T47D (cell line): ENCODE data around the gene UBAC2.

Experiments used
- DNase-seq, 2 experiments: peaks; one replicate each; pipeline versions ENCODE4 v3.0.0 to v3.0.0-alpha.2; 2011 to 2012; ENCODE audit warnings: low read depth in 1 of 2, low spot score in 1 of 2
- JUND ChIP-seq: IDR thresholded peaks from 2 replicates; pipeline ENCODE4 v1.6.1; 2012; ENCODE audit warnings: low read depth
- in situ Hi-C: cut with HindIII; loops from 2 replicates; pipeline ENCODE4 v1.10.0; 2016; ENCODE audit warnings: low sequenced_read_pairs, low pct_unique_long_range_greater_than_20kb

Gene UBAC2

GRCh38 chr13:99415851-99416331, 215.2 kb downstream of the UBAC2 start:
- in situ Hi-C loops, result no loop called here

DNA sequence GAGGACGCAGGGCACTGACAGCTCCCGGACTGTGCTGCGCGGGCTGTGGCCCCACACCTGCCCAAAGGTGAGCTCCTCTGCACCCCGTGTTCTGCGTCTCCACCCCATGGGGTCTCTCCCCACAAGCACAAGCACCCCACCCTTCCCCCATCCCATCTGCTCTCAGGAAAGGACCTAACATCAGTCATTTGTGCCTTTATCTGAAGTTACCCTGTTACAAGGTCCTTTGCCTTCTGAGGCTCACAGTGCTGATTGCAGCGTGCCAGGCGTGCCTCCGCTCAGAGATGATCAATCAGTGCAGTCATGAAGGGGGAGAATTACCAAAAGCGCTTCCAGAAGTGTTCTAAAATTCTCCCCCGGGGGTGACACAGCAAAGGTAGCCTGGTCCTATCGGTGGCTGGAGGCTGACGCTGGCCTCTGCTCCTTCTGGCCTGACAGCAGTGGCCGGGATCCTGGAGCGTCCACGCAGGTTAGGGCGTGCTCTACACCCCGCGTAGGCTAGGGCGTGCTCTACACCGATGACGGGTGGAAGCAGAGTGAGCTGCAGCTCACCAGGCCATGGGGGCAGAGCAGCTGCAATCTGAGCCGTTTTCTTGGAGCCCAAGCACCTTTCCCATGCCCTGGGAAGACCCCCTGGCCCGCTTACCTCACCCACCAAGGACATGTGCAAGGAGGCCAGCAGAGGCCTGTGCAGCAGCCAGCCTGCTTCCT, 215.9 kb downstream of the UBAC2 start:
- no peak for TF ChIP-seq JUND
- in situ Hi-C loops, result no loop called here
- DNase-seq, result no peak

More at GRCh38 chr13:99415851-99416331, 215.2 kb downstream of the UBAC2 start:
- no peak for TF ChIP-seq JUND
- no peak for DNase-seq

GRCh38 chr13:99417201-99418102, 216.8 kb downstream of the UBAC2 start:
- no peak for DNase-seq
- in situ Hi-C loops, result no loop called here
- no peak for TF ChIP-seq JUND

DNA sequence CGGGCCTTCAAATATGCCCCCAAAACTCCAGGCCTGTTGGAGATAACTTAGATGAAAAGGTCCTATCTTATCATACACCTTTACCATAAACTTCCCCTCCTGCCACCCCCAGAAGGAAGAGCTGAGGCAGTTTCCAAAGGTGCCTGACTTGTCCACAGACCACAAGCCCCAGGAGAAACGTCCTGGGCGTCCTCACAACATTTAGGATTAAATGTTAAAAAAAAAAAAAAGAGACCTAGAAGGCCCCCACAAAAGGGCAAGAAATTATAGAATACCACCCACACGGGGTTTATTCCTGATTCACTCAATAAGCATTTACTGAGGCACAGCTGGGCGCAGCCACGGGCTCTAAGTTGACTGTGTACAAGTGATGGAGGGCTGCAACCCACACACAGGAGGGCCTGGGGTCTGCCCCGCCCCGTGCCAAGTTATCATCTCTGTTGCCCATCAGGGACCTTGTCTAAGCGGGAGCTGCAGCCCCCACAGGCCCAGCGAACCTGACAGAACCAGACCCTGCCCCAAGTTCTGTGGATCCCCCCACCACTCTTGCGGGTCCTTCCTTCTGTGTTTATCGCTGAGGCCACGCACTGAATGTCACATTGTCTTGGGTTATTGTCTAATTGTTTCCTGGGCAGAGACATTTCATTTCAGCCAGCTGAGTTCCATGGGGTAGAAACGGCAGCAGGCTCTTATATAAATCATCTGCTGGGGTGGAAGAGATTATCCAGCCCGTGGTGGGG, 217.6 kb downstream of the UBAC2 start:
- no peak for DNase-seq
- no peak for TF ChIP-seq JUND
- in situ Hi-C loops, result no loop called here

GRCh38 chr13:99418843-99419140, 218.1 kb downstream of the UBAC2 start:
- no peak for DNase-seq
- no peak for TF ChIP-seq JUND
- in situ Hi-C loops, result no loop called here

DNA sequence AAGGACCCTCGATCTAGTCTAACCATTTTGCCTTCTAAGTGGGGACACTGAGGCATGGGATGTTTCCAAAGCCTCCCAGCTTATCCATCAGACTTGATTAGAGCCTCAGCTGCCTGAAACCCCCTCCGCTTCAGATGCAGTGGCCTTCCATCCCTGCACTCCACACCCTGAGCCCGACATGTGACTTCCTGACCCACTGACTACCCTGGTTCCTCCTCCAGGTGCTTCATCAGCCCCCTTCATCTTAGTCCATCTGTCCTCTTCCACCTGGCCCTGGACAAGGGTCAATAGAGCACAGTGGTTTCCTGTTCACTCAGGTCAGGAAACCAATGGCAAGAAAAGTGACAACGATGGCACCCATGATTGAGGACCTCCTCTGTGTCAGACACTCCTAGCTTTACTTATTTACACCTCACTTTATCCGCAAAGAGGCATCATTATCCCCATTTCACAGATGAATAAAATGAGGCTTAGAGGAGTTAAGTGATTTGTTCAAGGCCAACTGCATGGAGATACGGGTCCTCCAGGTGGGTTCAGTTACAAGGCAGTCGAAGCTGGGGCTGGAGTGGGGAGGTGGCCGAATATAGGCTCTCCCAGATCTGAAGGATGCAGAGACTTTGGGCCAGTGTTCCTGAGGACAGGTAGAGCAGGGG, 219.1 kb downstream of the UBAC2 start:
- in situ Hi-C loops, result no loop called here
- DNase-seq, result no peak
- no peak for TF ChIP-seq JUND

DNA sequence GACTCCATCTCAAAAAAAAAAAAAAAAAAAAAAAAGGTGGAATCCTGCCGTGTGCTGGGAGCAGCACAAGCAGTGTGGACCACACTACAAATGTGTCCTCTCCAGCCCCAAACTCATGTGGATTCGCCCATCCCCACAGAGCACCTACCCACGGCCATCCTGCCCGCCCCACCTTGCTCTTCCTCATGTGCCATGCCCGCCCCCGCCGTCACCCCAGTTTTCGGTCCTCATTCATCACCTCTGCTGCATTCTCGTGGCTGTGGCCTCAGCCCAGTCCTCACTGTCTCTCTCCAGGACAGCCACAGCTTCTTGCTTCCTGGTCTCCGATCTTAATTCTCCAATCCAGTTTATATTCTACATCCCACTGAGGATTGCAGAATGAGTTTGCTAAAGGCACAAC, 220.6 kb downstream of the UBAC2 start:
- DNase-seq, result no peak
- no peak for TF ChIP-seq JUND
- in situ Hi-C loops, result no loop called here

- no peak for TF ChIP-seq JUND
- in situ Hi-C loops, result no loop called here
Measured at GRCh38 chr13:99421758-99422585, 221.3 kb downstream of the UBAC2 start.

DNA sequence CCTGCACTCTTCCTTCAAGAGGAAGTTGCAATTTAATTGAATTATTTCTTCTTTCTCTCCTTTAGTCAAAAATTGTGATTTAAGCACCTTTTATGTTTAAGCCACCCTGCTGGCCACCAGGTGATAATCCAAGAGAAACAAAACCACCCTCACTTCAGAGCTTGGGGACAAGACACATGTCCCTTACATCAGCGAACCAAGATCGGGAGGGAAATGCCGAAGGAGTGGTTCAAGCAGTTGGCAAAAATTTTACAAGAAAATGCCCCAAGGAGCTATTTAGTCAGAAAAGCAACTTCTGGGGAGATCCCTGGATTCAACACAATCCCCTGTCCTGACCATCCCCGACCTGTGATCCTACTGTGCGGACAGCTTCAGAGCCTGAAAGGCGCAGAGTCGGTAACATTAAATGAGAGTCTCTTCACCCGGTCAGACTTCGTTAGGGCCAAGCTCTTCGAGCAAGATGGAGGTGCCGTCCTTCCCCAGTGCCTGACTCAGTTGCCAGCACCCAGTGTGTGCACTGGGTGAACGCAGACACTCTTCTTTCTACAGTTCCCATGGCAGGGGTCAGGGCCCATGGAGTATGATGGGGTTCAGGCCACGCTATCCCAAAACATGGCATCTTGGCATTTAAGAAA, 222.0 kb downstream of the UBAC2 start:
- DNase-seq, result no peak
- in situ Hi-C loops, result no loop called here
- TF ChIP-seq JUND, result no peak

More at GRCh38 chr13:99421758-99422585, 221.3 kb downstream of the UBAC2 start:
- DNase-seq, result no peak

DNA sequence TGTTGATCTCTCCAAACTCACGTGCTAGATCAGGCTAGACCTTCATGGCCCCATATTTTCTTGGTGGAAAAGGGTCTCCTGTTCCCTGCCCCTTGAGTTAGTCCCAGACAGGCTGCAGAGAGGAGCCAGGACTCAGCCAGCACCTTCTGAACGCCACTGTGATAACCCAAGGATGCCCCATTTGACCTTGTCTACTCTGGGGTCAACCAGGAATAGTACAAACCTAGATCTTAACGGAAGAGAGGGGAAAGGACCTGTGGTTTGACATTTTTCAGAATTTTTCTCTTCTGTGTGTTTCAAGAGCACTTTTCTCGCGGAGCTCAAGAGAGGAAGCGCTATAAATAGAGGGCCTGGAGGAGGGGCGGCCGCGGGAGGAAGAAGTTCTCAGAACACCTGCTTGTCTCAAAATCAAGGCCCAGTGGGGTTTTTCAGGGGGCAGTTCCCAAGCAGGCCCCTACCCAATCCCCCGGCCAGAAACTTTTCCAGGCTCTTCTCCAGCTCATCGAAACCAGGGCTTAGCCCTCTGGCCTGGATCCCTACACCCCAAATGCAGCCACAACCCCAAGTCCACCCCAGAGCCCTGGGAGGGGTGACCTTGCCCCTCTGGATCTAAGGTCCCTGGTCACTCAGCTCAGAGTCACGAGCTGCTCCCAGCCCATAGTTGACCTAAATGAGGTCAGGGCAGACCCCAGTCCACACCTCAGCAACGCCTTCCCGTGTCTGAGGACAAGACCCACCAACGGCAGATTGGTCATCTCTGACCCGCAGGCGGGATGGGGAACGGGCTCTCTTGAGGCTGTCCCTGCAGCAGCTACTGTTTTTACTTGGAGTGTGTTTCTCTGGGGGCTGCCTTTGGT, 225.1 kb downstream of the UBAC2 start:
- in situ Hi-C loops, result no loop called here
- no peak for DNase-seq
- no peak for TF ChIP-seq JUND

DNA sequence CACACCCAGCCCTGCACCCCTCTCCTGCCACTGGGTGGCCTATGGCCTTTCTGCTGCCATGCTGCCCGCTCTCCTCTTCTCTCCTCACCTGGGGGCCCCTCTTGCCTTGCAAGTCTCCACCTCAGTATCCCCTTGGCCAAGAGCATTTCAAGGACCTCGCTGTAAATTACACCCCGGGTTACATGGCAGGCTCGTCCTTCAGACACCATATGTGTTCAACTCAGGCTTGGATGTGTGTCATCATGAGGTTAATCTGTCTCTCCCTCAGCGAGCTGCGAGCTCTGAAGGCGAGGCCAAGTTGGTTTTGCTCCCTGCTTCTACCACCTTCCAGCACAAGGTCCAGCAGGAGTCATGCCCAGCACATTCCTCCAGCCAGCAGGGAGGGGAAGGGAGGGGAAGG, 225.8 kb downstream of the UBAC2 start:
- in situ Hi-C loops, result no loop called here
- DNase-seq, result no peak
- no peak for TF ChIP-seq JUND
